GM21825 (cell line): ENCODE results near the gene RHBDF1.
A peak's percentile ranks its signal among the peaks of the same experiment; 100 is the strongest.
"Not testable (repeated sequence)": the region's sequence is repeated elsewhere in the genome, so short reads cannot be mapped to it uniquely, and the experiment has no call there.

Source experiments
- ATAC-seq: cut with Tn5 transposase; IDR thresholded peaks from one replicate; pipeline ENCODE4 v1.9.1; 2021; ENCODE audit warnings: mild to moderate bottlenecking, moderate library complexity; ENCODE audit not compliant: unreplicated experiment

The RHBDF1 gene

DNA sequence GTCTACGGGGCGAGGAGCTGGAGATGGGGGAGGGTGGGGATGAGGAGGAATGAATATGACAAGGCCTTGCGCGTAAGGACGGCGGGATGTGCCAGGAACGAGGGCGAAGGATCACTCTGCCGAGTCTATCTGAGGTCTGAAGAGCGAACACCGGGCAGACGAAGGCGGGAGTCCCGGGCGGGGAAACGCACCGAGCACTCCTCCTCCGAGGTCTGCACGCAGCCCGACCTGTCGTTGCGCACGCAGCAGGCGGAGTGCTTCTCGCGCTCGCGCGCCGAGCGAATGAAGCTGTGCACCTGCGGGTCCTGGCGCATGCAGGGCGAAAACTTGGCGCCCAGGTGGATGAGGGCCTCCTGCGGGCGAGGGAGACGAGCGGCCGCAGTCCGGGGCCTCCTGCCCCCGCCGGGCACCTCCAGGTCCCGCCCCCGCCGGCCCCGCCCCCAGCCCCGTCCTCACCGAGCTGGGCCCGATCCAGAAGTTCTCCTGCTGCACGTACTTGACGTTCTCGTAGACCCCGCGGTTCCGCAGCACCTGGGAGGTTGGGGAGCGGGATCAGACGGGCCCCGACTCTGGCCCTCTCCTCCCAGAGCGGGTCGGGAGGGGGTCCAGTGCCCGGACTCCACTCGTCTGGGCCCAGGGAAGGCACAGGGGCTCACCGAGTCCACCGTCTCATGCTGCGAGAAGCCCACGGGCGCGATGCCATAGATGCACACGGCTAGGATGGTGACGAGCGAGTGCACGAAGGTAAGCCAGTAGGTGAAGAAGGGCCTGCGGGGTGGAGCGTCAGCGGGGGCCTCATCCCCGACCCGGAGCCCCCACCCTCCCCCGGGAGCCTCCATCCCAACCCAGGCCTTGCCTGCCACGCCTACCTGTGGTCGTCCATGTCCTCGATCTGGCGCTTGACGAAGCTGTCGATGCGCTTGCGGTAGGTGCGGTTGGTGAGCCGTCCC is 11.2 kb downstream of the RHBDF1 start:
- no peak for ATAC-seq

DNA sequence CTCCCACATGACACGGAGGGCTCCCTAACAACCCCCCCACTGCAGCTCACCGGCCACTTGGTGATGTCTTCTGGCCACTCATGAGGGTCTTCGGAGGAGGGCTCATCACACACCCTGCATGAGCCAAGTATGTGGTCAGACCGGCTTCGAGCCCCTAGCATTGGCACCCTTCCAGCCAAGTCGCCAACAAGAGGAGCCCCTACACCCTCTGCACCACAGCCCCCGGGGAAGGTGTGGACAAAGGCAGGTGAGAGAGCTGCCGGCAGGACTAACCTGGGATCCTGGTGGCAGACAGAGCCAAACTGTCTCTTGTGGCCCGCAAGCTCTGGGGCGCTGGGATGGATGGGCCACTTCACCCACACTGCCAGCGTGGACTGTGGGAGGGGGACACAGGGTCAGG is 12.3 kb downstream of the RHBDF1 start:
- no peak for ATAC-seq

DNA sequence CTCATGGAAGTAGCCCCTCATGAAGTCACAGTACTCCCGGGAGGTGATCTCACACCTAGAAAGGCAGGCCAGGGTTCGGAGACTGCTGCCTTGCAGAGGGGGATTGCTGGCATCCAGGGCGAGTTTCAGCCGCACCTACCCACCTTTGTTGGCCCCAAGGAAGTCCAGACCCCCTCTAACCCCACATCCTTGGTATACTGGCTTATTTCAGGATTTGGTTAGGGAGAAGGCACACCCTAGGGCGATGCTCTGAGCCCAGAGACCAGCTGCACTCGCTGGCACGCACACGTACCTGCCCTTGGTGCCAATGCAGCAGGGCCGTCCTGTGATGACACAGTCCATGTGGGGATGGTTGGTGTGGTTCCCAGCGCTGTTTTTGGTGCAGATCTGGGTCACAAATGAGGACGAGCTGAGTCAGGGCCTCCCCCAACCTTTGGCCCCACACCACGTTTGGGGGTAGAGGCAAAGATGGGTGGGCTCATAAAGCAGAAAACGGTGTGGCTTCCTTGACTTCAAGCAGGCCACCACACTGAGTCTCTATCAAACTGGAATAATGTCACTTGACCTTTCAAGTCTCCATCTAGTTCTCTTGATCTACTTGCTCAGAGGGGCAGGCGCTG is 12.9 kb downstream of the RHBDF1 start:
- no peak for ATAC-seq

DNA sequence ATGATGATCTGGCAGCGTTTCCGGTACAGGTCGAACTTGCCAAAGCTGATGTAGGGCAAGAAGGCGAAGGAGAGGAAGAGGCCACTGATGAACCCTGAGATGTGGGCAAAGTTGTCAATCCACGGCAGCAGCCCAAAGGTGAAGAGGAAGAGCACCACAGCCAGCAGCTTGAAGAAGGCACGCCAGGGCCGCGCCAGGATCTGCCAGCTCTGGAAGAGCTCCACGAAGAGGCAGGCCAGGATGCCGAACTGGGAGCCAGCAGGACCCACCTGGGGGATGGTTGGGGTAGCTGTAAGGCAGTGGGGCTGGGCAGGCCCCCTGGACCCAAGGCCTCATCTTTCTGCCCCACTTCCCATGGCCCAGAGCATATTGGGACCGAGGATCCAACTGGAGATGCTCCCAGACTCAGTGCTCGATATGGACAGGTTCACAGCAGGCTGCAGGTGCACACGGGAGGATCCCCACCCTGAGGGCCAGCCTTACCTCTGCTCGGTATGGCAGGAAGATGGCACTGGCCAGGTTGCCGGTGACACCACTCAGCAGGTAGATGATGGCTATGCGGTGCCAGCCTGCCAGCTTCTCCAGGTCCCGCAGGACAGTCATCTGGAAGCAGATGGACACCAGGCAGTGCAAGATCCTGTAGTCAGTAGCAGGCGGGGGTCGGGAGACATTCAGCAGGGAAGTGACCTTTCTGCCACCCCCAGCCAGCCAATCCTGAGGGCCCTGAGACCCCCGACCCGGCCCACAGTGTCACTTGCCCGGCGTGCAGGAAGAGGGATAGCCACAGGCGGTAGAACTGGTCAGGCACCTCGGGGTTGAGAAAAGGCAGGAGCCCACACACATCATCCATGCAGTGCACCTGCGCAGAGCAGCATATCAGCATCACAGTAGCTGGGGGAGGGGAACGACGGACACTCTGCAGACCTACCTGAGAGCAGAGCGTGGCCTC is 13.7 kb downstream of the RHBDF1 start:
- no peak for ATAC-seq

DNA sequence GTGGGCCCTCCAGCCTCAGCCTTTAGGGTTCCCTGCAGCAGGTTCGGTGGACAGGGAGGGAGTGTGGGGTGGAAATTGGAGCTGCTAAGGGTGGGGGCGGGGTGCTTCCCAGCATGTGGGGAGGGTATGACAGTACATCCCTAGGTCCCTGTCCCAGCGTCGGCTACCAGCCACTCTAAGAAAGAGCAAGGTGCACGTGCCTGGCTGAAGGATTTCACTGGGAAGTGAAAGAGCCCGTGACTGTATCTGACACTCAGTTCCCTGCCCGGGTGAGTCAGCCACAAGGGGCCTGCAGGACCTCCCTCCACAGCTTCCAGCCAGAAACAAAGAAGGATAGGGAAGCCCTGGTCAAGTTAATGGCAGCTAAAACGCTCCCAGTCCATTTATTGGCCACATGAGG is 14.7 kb downstream of the RHBDF1 start:
- ATAC-seq = no peak

DNA sequence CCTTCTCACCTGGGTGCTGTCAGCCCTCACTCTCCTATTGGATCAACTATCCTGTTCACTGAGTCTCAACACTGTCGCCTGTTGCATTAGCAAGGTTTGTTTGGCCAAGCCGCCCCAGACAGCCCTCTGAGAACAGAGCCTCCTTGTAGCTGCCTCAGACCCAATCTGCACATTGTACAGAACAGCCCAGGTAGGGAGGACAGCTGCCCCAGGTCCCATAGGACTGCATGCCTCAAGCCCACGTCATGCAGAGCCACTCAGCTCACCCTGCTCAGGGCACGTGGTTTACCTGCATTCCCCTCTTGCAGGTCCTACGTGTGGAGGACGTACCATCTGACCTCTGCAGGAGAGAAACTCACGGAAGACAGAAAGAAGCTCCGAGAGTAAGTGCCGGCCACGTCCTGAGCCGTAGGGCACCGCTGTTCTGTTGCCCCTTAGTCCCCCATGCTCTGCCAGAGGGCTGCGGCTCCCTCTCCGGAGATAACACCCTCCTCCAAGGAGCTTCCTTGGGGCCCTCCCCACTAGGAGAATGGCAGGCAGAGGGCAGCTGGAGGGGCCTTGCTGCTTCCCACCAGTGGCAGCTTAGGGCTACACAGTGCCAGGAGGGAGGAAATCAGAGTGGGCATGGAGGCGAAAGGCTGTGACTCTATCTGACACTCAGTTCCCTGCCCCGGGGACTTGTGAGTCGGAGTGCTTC is 16.1 kb downstream of the RHBDF1 start:
- no peak for ATAC-seq

DNA sequence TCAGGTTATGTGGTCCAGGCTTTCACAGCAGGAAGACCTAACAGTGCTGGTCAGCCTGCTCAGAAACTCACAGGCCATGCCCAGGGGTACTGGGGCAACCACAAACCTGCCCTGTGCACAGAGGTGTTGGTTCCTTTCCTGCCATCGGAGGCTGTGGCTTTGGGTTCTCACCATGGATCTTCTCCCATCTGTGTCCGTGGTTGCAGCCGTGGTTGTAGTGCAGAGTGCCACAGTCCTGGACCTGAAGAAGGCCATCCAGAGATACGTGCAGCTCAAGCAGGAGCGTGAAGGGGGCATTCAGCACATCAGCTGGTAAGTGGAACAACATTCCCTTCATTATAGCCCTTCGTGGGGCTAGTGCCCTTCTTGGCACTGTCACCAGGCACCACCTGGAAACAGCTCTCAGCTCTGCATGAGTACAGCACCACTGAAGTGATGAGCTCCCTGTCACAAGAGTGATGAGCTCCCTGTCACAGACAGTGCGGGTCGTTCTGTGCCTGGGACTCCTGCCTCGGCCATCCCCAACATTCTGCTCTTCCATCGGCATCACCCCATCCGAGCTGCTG is 16.8 kb downstream of the RHBDF1 start:
- no peak for ATAC-seq

DNA sequence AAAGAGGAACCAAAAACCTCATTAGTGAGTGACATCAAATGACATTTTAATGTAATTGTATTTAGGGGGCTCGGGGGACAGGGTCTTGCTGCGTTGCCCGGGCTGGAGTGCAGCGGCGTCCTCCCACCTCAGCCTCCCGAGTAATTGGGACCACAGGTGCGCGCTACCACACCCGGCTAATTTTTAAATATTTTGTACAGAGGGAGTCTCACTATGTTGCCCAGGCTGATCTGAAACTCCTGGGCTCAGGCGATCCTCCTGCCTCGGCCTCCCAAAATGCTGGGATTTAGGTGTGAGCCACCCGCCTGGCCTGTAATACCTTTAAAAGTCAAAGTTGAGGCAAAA is 18.2 kb downstream of the RHBDF1 start:
- ATAC-seq = no peak

DNA sequence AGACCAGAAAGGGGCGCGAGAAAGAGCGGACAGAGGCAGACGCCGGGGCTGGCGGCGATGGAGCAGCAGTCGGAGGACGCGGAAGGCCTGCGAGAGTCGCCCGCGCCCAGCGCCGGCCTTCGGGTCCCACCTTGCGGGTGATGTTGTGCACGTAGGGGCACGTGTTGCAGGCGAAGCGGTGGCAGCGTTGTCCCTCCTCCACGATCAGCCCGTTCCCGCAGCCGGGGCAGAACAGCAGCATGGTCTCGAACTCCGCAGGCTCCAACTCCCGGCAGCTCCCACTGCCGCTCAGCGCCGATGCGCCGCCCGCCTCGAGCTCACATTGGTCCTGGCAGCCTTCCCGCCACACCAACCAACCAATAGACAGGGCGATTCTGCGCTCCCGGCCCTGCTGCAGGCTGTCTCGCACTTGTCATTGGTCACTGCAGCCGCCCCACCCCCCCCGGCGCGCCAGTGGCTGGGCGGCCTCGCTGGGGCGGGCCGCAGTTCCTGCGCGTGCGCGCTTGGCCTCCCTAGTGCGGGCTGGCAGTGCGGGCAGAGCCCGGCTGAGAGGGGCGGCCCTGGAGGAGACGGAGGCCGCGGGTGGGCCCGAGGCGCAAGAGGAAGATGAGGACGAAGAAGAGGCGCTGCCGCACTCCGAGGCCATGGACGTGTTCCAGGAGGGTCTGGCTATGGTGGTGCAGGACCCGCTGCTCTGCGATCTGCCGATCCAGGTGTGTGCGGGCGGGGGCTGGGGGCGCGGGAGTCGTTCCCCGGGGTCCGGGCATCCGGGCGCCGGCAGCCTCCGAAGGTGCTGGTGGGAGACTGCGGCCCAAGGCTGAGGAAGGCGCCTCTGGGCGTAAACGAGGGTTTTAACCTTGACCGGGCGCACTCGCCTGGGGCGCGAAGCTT is 18.8 kb downstream of the RHBDF1 start, which contains the start of the genes POLR3K and SNRNP25:
POLR3K (minus strand) TSS at position 263 of the 891 bp plus-strand sequence; CDS start at position 241, 22 bp downstream.
SNRNP25 (plus strand) TSS at position 483 of the 891 bp plus-strand sequence; CDS start at position 672, 189 bp downstream.
- ATAC-seq = peak; percentile 85

DNA sequence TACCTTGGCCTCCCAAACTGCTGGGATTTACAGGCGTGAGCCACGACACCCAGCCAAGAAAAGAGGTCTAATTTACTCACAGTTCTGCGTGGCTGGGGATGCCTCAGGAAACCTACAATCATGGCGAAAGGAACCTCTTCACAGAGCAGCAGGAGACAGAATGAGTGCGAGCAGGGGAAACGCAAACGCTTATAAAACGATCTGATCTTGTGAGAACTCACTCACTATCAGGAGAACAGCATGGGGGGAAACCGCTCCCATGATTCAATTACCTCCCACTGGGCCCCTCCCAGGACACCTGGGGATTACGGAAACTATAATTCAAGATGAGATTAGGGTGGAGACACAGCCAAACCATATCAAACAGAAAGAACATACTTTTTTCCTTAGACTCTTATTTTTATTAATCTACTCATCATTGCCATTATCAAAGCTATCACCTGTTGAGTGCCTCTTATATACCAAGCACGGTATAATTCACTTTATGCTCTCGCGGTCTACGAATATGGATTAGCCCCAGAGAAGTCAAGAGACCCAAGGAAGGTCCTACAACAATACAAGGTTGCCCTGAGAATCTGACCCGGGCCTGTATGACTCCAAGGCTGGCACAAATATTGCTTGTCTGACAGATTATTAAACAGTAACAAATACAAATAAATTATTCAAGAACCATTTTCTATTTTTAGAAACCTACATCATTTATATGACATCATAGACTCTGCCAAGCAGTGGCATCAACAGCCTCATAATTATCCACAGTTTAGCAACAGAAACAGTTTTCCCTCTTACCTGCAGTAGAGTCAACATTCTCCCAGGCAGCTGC is 21.5 kb downstream of the RHBDF1 start:
- ATAC-seq = no peak

DNA sequence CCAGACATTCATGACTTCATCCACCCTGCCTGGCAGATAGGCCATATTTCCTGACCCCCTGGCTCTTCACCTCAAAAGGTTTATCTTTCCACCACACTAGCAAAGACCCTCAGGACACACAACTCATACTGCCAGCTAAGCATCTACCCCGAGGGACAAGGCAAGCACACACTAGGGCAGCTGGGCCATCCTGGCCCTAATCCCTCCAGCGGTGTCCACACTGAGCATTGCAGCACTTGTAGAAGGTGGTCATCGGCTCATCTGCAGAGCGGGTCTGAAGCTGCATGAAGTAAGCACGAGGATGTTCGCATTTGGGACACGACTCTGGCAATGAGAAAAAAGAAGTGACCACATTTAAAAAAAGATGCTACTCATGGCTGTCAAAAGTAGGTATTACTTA is 25.2 kb downstream of the RHBDF1 start:
- ATAC-seq = no peak

DNA sequence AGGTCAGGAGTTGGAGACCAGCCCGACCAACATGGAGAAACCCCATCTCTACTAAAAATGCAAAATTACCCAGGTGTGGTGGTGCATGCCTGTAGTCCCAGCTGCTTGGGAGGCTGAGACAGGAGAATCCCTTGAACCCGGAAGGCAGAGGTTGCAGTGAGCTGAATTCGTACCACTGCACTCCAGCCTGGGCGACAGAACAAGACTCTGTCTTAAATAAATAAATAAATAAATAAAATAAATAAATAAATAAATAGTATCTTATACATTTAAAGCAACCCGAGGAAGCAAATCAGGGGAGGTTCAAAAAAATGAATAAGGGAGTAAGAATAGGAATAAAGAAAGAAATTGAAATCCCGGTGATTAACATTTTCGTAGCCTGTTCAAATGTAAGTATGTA is 25.9 kb downstream of the RHBDF1 start:
- ATAC-seq = not testable (repeated sequence)

DNA sequence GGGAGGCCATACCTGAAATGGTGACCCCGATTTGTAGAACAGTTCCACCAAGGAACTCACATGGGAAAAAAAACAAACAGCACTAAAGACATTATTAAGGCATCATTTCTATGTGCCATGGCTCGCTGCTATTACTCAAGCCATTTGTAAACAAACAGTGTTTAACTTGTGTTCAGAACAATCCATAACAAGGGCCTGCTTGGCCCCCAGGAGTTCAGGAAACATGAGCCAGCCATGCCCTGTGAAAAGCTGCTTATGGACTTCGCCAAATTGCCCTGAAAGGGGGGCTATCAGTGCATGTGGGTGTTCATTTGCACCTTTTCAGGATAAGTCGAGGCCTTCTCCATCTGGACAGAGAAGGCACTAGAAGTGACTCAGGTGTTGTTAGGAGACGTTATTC is 27.0 kb downstream of the RHBDF1 start:
- ATAC-seq = no peak

DNA sequence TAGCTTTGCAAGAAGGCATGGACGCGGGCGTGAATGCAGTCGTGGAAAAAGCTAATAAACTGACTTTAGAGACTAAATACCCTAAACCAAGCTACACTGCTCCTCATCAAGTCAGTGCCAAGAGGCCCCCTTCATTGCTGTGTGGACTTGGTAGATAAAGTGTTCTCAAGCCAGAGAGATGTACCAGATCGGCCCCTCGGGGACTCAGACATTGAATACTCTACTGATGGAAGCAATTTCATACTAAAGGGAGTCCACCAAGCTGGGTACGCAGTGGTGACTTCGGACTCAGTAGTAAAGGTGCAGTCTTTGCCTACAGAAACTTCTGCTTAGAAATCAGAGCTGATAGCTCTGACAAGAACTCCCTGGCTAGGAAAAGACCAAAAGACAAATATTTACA is 27.8 kb downstream of the RHBDF1 start:
- ATAC-seq = no peak

DNA sequence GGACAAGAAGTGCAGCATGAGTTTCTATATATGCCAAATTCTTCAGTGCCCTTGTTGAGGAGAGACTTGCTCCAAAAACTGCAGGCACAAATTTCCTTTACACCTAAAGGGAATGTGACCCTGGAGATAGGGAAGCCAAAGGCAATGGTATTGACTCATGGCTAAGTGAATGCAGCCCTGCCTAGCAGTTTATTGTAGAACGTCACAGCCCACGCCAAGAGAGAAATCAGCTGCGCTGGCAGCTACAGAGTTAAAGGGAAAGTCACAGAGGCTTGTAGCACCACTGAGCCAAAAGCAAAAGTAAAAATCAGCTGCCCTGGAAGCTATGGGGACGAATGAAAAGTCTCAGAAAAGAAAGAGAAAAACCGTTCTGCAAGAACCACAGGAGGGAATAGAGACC is 29.1 kb downstream of the RHBDF1 start:
- no peak for ATAC-seq

DNA sequence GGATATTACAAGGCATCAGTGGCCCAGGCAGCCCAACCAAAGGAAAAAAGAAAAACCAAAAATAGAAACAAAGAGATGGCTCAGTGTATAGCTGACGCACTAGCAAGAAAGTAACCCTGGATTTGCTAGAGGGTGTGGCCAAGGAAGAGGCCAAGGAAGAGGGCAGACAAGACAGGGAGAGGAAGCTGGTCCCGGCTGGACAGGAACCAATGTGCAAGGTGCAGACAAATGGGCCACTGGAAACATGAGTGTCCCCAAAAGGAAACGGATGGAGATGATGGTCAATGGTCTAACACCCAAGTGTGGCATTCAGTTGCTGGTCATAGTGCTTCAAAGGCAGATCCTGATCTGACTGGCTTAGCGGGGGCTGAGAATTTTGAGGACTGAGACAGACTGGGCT is 29.7 kb downstream of the RHBDF1 start:
- no peak for ATAC-seq

DNA sequence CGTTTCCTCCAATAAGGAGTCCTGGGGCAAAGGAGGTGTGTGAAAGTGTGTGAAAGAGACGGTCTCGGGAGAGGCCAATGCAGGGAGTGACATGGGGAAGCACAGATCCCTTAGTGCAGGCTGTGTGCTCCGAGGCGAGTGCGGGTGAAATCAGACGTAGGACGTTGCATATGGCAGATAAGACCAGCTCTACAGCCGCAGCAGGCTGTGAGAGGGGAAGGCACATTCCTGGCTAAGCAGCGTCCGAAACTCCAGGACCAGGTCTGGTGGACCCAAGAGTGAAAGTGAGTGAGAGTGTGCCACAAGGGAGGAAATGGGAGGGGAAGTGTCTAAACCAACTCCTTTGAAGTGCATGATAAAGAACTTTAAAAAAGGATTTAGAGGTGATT is 30.4 kb downstream of the RHBDF1 start:
- no peak for ATAC-seq

DNA sequence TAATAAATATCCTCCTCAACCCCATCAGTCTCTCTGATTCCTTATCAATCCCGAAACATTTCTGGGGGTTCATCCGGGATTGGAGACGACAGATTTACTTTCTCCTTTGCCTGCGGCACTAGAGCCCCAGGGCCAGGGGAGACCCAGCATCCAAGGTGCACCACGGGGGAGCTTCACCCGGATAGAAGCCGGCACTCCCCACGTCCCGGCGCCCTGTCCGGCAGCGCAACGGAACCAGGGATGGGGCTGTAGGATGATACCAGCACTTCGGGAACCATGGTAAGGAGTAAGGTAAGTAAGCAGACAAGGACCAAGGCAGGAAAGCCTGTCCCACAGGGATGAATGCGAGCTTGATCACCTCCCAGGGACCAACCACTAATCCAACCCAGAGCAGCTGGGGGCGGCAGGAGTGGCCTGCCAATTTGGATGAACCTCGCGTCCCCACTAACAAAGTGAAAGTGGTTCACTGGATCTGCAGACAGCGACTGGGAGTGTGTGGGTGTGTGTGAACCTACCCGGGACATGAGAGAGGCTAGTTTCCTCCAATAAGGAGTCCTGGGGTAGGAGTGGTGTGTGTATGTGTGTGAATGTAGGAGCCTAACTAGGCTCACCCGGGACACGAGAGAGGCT is 30.9 kb downstream of the RHBDF1 start:
- no peak for ATAC-seq
